GM23338 (cell line): Measurements from ENCODE around the gene PCSK2. TPM values are rescaled to one million over a fixed set of nuclear protein-coding genes. Genes with fewer than 3 reads are reported as not detected.

Experiments used
- CREB1 ChIP-seq: fragments of 250-450 bp; sonication (Bioruptor Pico); IDR thresholded peaks from 2 replicates; pipeline ENCODE4 v1.5.0; 2020; ENCODE audit warnings: low read depth, mild to moderate bottlenecking, moderate library complexity
- ZNF114 ChIP-seq: fragments of 250-450 bp; sonication (Bioruptor Pico); IDR thresholded peaks from 2 replicates; pipeline ENCODE4 v1.5.0; 2020; ENCODE audit warnings: mild to moderate bottlenecking, moderate library complexity
- polyA plus RNA-seq: library from polyadenylated mRNA; unstranded; fragments of >200 nt; fragmentation: Nextera tagmentation; extraction: Ambion mirVana; gene quantifications from 2 replicates; pipeline ENCODE4 v1.2.1, GENCODE V29; 2016
- total RNA-seq: library from RNA; depleted of rRNA; stranded (reverse); fragments of >200 nt; shearing (Covaris generic); gene quantifications from 2 replicates; pipeline ENCODE4 v1.2.3, GENCODE V29; 2014
- TF ChIP-seq, protein P1 (sequence below): fragments of 250-450 bp; sonication (Bioruptor Pico); IDR thresholded peaks from 2 replicates; pipeline ENCODE4 v1.5.0; 2020; ENCODE audit warnings: mild to moderate bottlenecking, moderate library complexity
- TF ChIP-seq, protein P2 (sequence below): IDR thresholded peaks from one replicate; pipeline ENCODE4 v1.6.1; 2018; ENCODE audit warnings: antibody characterized with exemption; ENCODE audit not compliant: unreplicated experiment
- TF ChIP-seq, protein P3 (sequence below): IDR thresholded peaks from 2 replicates; pipeline ENCODE4 v1.6.1; 2016; ENCODE audit warnings: antibody characterized with exemption

PCSK2 gene
- total and polyA plus RNA-seq, 2 experiments from 2014 or later = 0.37 to 1.1 TPM

DNA sequence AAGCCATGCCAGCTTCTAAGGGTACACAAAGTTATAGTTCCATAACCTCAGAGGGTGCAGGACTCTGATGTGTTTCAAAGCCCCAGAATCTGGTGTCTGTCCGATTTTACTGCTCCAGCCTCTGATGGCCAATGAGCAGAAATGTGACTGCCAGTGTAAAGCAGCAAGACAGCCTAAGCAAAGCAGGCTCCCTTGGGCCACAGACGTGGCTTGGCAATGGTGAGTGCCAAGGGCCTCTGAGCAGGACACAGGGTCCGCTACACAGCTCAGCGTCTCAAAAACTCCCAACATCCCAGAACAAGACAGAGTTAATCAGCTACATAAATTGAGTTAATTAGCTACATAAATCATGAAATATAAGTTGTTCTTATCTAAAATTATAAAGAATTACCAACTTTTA, 69.2 kb downstream of the PCSK2 start (continued):
- TF ChIP-seq, protein P1, sequence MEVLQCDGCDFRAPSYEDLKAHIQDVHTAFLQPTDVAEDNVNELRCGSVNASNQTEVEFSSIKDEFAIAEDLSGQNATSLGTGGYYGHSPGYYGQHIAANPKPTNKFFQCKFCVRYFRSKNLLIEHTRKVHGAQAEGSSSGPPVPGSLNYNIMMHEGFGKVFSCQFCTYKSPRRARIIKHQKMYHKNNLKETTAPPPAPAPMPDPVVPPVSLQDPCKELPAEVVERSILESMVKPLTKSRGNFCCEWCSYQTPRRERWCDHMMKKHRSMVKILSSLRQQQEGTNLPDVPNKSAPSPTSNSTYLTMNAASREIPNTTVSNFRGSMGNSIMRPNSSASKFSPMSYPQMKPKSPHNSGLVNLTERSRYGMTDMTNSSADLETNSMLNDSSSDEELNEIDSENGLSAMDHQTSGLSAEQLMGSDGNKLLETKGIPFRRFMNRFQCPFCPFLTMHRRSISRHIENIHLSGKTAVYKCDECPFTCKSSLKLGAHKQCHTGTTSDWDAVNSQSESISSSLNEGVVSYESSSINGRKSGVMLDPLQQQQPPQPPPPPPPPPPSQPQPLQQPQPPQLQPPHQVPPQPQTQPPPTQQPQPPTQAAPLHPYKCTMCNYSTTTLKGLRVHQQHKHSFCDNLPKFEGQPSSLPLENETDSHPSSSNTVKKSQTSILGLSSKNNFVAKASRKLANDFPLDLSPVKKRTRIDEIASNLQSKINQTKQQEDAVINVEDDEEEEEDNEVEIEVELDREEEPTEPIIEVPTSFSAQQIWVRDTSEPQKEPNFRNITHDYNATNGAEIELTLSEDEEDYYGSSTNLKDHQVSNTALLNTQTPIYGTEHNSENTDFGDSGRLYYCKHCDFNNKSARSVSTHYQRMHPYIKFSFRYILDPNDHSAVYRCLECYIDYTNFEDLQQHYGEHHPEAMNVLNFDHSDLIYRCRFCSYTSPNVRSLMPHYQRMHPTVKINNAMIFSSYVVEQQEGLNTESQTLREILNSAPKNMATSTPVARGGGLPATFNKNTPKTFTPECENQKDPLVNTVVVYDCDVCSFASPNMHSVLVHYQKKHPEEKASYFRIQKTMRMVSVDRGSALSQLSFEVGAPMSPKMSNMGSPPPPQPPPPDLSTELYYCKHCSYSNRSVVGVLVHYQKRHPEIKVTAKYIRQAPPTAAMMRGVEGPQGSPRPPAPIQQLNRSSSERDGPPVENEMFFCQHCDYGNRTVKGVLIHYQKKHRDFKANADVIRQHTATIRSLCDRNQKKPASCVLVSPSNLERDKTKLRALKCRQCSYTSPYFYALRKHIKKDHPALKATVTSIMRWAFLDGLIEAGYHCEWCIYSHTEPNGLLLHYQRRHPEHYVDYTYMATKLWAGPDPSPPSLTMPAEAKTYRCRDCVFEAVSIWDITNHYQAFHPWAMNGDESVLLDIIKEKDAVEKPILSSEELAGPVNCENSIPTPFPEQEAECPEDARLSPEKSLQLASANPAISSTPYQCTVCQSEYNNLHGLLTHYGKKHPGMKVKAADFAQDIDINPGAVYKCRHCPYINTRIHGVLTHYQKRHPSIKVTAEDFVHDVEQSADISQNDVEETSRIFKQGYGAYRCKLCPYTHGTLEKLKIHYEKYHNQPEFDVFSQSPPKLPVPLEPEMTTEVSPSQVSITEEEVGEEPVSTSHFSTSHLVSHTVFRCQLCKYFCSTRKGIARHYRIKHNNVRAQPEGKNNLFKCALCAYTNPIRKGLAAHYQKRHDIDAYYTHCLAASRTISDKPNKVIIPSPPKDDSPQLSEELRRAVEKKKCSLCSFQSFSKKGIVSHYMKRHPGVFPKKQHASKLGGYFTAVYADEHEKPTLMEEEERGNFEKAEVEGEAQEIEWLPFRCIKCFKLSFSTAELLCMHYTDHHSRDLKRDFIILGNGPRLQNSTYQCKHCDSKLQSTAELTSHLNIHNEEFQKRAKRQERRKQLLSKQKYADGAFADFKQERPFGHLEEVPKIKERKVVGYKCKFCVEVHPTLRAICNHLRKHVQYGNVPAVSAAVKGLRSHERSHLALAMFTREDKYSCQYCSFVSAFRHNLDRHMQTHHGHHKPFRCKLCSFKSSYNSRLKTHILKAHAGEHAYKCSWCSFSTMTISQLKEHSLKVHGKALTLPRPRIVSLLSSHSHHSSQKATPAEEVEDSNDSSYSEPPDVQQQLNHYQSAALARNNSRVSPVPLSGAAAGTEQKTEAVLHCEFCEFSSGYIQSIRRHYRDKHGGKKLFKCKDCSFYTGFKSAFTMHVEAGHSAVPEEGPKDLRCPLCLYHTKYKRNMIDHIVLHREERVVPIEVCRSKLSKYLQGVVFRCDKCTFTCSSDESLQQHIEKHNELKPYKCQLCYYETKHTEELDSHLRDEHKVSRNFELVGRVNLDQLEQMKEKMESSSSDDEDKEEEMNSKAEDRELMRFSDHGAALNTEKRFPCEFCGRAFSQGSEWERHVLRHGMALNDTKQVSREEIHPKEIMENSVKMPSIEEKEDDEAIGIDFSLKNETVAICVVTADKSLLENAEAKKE = no peak
- TF ChIP-seq, protein P2, sequence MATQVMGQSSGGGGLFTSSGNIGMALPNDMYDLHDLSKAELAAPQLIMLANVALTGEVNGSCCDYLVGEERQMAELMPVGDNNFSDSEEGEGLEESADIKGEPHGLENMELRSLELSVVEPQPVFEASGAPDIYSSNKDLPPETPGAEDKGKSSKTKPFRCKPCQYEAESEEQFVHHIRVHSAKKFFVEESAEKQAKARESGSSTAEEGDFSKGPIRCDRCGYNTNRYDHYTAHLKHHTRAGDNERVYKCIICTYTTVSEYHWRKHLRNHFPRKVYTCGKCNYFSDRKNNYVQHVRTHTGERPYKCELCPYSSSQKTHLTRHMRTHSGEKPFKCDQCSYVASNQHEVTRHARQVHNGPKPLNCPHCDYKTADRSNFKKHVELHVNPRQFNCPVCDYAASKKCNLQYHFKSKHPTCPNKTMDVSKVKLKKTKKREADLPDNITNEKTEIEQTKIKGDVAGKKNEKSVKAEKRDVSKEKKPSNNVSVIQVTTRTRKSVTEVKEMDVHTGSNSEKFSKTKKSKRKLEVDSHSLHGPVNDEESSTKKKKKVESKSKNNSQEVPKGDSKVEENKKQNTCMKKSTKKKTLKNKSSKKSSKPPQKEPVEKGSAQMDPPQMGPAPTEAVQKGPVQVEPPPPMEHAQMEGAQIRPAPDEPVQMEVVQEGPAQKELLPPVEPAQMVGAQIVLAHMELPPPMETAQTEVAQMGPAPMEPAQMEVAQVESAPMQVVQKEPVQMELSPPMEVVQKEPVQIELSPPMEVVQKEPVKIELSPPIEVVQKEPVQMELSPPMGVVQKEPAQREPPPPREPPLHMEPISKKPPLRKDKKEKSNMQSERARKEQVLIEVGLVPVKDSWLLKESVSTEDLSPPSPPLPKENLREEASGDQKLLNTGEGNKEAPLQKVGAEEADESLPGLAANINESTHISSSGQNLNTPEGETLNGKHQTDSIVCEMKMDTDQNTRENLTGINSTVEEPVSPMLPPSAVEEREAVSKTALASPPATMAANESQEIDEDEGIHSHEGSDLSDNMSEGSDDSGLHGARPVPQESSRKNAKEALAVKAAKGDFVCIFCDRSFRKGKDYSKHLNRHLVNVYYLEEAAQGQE = no peak
- TF ChIP-seq, protein P3, sequence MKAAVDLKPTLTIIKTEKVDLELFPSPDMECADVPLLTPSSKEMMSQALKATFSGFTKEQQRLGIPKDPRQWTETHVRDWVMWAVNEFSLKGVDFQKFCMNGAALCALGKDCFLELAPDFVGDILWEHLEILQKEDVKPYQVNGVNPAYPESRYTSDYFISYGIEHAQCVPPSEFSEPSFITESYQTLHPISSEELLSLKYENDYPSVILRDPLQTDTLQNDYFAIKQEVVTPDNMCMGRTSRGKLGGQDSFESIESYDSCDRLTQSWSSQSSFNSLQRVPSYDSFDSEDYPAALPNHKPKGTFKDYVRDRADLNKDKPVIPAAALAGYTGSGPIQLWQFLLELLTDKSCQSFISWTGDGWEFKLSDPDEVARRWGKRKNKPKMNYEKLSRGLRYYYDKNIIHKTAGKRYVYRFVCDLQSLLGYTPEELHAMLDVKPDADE = no peak
- TF ChIP-seq CREB1 (no peak), ZNF114 (CRISPR knock-in tag) (no peak)
